ENCODE results near the gene SNN. TPM values are rescaled to one million over a fixed set of nuclear protein-coding genes. Genes with fewer than 3 reads are reported as not detected.

The SNN gene
- total and polyA plus RNA-seq, 2 donors (not counting 1 experiment from before 2014, with no cell fraction given) = 55.4 to 63.3 TPM

- no peak overlapping the region for H3K27ac Mint-ChIP-seq
- Histone ChIP-seq H3K36me3 (replicated peaks in 1 of 2; ENCODE audit: control extremely low read depth in 1 of 2, control insufficient read depth in 1 of 2, extremely low read depth in 1 of 2, insufficient read depth in 2 of 2, low read length in 1 of 2) (no peaks in the 10 kb centered on the region), H3K27ac (ENCODE audit: low read length in 2 of 2) (no peak overlapping the region), H4K20me1 (ENCODE audit: control insufficient read depth, insufficient read depth, low read length, poor library complexity, severe bottlenecking) (no peaks in the 10 kb centered on the region), H3K79me2 (ENCODE audit: control insufficient read depth, insufficient read depth, low read length) (no peaks in the 10 kb centered on the region), H3K9ac (ENCODE audit: low read length) (no peak overlapping the region), H3K4me1 (ENCODE audit: control insufficient read depth in 2 of 2, insufficient read depth in 2 of 2, low read length in 2 of 2) (no peaks in the 10 kb centered on the region), H3K9me3 (ENCODE audit: control extremely low read depth in 1 of 3, control insufficient read depth in 2 of 3, insufficient read depth in 1 of 3, low read length in 2 of 3) (no peaks in the 10 kb centered on the region), H2AFZ (ENCODE audit: insufficient read depth, low read depth, low read length, poor library complexity, severe bottlenecking) (no peak overlapping the region), H3K27me3 (replicated peaks in 1 of 4; ENCODE audit: control extremely low read depth in 1 of 4, control insufficient read depth in 3 of 4, insufficient read depth in 4 of 4, low read length in 3 of 4) (no peaks in the 10 kb centered on the region), H3K4me2 (replicated peaks; ENCODE audit: low read depth, low read length, poor library complexity, severe bottlenecking) (no peak overlapping the region), H3K4me3 (ENCODE audit: control extremely low read depth in 1 of 5, extremely low read depth in 1 of 5, insufficient read depth in 1 of 5, low read depth in 2 of 5, low read length in 4 of 5) (no peak overlapping the region)
- 93% methylated on average over 8 of the region's 8 CpGs for WGBS (ENCODE audit: insufficient coverage)
- DNase-seq (no peak), ATAC-seq (ENCODE audit: low read depth) (no peak)
- no peaks in the 10 kb centered on the region for H3K9me3 Mint-ChIP-seq (ENCODE audit: insufficient read depth)
- H3K4me1 Mint-ChIP-seq = peaks cover 7% of the 10 kb centered on the region
- POLR2A ChIA-PET = no interaction called here
- TF ChIP-seq, protein P1, sequence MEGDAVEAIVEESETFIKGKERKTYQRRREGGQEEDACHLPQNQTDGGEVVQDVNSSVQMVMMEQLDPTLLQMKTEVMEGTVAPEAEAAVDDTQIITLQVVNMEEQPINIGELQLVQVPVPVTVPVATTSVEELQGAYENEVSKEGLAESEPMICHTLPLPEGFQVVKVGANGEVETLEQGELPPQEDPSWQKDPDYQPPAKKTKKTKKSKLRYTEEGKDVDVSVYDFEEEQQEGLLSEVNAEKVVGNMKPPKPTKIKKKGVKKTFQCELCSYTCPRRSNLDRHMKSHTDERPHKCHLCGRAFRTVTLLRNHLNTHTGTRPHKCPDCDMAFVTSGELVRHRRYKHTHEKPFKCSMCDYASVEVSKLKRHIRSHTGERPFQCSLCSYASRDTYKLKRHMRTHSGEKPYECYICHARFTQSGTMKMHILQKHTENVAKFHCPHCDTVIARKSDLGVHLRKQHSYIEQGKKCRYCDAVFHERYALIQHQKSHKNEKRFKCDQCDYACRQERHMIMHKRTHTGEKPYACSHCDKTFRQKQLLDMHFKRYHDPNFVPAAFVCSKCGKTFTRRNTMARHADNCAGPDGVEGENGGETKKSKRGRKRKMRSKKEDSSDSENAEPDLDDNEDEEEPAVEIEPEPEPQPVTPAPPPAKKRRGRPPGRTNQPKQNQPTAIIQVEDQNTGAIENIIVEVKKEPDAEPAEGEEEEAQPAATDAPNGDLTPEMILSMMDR (IDR thresholded peaks at IDR 0.05) = no peak
- TF ChIP-seq EZH2 (IDR thresholded peaks at IDR 0.05; ENCODE audit: borderline replicate concordance, insufficient read depth, low read depth, low read length, poor library complexity, severe bottlenecking) = no peak
- CTCF ChIA-PET = no interaction called here
- intact Hi-C loops (cut with micrococcal nuclease) = no loop called here
- no peak overlapping the region for H3K4me3 Mint-ChIP-seq
- H3K27me3 Mint-ChIP-seq = no peaks in the 10 kb centered on the region
Measured at GRCh38 chr16:11657556-11657955, 10.7 kb upstream of the SNN start.

DNA sequence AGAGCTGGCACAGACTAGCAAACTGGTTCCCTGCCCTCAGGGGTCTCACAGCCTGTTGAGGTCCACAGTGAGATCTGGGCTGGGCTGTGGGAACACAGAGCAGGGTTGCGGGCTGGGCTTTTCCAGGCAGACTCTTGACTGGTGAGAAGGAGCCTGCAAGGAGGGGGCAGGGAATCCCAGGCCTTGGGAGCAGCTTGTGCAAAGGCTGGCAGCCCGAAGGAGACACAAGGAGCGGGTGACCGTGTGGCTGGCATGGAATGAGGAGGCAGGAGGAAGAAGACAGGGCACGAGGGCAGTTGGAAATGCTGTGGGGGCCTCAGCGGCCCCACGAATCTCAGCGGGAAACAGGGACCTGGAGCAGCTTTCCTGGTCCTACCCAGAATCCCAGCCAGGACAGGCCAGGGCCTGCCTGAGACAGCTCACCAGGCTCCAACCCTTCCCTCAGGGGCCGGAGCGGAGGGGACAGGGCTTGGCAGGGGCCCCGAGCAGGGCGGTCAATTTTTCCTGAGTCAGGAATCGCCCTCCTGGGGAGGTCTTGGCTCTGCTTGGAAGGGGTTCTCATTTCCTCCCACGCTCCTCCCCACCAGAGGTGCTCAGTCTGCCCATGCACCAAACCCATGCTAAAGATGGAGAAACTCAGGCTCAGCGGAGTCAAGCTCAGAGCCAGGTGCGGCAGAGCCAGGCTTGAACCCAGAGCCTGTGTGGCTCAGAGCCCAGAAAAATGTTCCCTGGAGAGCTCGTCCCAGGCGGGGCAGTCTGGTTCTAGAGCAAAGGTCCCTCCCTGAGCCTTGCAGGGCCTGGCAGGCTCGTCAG, 9.2 kb upstream of the SNN start:
- H3K4me3 Mint-ChIP-seq = no peak overlapping the region
- H3K36me3 ChIP-seq (replicated peaks in 1 of 2; ENCODE audit: control extremely low read depth in 1 of 2, control insufficient read depth in 1 of 2, extremely low read depth in 1 of 2, insufficient read depth in 2 of 2, low read length in 1 of 2) = no peaks in the 10 kb centered on the region
- H3K79me2 ChIP-seq (ENCODE audit: control insufficient read depth, insufficient read depth, low read length) = no peaks in the 10 kb centered on the region
- DNase-seq = no peak
- 96% methylated on average over 15 of the region's 19 CpGs for WGBS (ENCODE audit: insufficient coverage)
- ChIA-PET POLR2A (interaction anchor here (1.2 kb wide), 1 partner anchor 16 kb away, joined by 6 read pairs; no protein-coding TSS in a partner anchor), CTCF (interaction anchor here (0.6 to 2.9 kb wide), 7 partner anchors 10 to 705 kb away, joined by 3 to 15 read pairs (median 4); no protein-coding TSS in a partner anchor)
- H3K4me2 ChIP-seq (replicated peaks; ENCODE audit: low read depth, low read length, poor library complexity, severe bottlenecking) = no peak overlapping the region
- no peak overlapping the region for H3K9ac ChIP-seq (ENCODE audit: low read length)
- H3K9me3 ChIP-seq (ENCODE audit: control extremely low read depth in 1 of 3, control insufficient read depth in 2 of 3, insufficient read depth in 1 of 3, low read length in 2 of 3) = no peaks in the 10 kb centered on the region
- no peaks in the 10 kb centered on the region for H3K27me3 Mint-ChIP-seq
- no peaks in the 10 kb centered on the region for H4K20me1 ChIP-seq (ENCODE audit: control insufficient read depth, insufficient read depth, low read length, poor library complexity, severe bottlenecking)
- H3K9me3 Mint-ChIP-seq (ENCODE audit: insufficient read depth) = no peaks in the 10 kb centered on the region
- H3K4me3 ChIP-seq (ENCODE audit: control extremely low read depth in 1 of 5, extremely low read depth in 1 of 5, insufficient read depth in 1 of 5, low read depth in 2 of 5, low read length in 4 of 5) = no peak overlapping the region
- no peak overlapping the region for H3K27ac ChIP-seq (ENCODE audit: low read length in 2 of 2)
- no peaks in the 10 kb centered on the region for H3K27me3 ChIP-seq (replicated peaks in 1 of 4; ENCODE audit: control extremely low read depth in 1 of 4, control insufficient read depth in 3 of 4, insufficient read depth in 4 of 4, low read length in 3 of 4)
- no peak for TF ChIP-seq EZH2 (IDR thresholded peaks at IDR 0.05; ENCODE audit: borderline replicate concordance, insufficient read depth, low read depth, low read length, poor library complexity, severe bottlenecking)
- TF ChIP-seq, protein P1 (IDR thresholded peaks at IDR 0.05) = no peak
- peaks cover 2% of the 10 kb centered on the region in 2 donors for H3K4me1 ChIP-seq (ENCODE audit: control insufficient read depth in 2 of 2, insufficient read depth in 2 of 2, low read length in 2 of 2)
- H3K4me1 Mint-ChIP-seq = peaks cover 8% of the 10 kb centered on the region
- H2AFZ ChIP-seq (ENCODE audit: insufficient read depth, low read depth, low read length, poor library complexity, severe bottlenecking) = no peak overlapping the region
- intact Hi-C loops (cut with micrococcal nuclease) = no loop called here
- no peak for ATAC-seq (ENCODE audit: low read depth)
- no peak overlapping the region for H3K27ac Mint-ChIP-seq

Data from B cell (primary cell).